ENCODE measurements around the gene MAPK7. TPM values are rescaled to one million over a fixed set of nuclear protein-coding genes. Genes with fewer than 3 reads are reported as not detected.
A peak's percentile ranks its signal among the peaks of the same experiment; 100 is the strongest.

Gene MAPK7
- total RNA-seq, 2 donors from 2014 or later = 36.6 to 37.9 TPM

- H3K9ac ChIP-seq (ENCODE audit: low read depth in 2 of 2, low read length in 2 of 2) = no peak overlapping the region
- no peak for TF ChIP-seq CTCF (IDR thresholded peaks at IDR 0.05)
- H3K36me3 ChIP-seq = no peaks in the 10 kb centered on the region
- no peaks in the 10 kb centered on the region for H3K4me1 ChIP-seq
- peak; percentile 24 for DNase-seq
- H3K27me3 ChIP-seq = no peaks in the 10 kb centered on the region
- no peak overlapping the region for H3K27ac ChIP-seq
- no peak overlapping the region for H3K4me3 ChIP-seq
- no peaks in the 10 kb centered on the region for H3K9me3 ChIP-seq
- intact Hi-C loops (cut with DNase I) = no loop called here
Observed at GRCh38 chr17:19418251-19418992, 40.1 kb downstream of the MAPK7 start.

GRCh38 chr17:19421219-19421618 is 42.9 kb downstream of the MAPK7 start:
- Histone ChIP-seq H3K27ac (no peak overlapping the region), H3K9ac (ENCODE audit: low read depth in 2 of 2, low read length in 2 of 2) (no peak overlapping the region), H3K4me3 (no peak overlapping the region), H3K9me3 (no peaks in the 10 kb centered on the region), H3K36me3 (no peaks in the 10 kb centered on the region), H3K27me3 (no peaks in the 10 kb centered on the region), H3K4me1 (no peaks in the 10 kb centered on the region)
- intact Hi-C loops (cut with DNase I) = no loop called here
- no peak for DNase-seq
- no peak for TF ChIP-seq CTCF (IDR thresholded peaks at IDR 0.05)

- DNase-seq = no peak
Observed at GRCh38 chr17:19421926-19422325, 43.6 kb downstream of the MAPK7 start.

DNA sequence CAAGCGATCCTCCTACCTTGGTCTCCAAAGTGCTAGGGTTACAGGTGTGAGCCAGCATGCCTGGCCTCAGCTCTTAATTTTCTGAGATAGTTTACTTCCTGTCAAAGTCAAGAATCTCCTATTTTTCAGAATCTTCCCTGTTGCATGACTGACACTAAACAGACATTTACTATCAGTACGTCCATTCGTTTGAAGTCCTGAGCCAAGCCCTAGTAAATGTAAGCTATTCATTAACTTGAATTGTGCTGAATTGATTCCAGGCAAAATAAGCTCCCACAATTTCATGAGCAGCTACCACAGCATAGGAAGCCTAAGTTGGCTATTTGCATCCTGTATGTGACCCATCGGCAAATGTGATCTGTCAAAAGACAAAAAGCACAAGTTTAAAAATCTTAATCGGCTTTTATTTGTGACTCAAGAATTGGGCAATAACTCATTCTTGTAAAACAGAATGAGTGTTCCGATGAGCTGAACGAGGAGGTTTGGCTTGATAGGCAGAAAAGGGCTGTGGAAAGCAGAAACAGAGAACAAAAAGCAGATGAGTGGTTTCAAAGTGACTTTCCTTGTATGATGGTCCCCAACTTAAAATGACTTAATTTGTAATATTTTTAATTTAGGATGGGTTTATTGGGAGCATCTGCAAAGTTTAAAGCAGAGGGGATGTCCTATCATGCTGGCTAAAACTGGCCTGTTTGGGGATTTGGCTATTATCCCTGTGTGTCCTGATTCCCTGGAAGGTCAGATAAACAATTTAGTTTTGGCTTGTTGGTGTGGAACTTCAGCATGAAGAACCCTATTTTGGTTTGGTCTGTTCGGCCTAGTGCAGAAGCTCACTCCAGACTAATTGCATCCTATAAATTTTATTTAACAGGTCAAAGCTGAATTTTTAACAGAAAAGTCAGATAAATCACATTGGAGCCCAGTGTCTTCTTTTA is 46.9 kb downstream of the MAPK7 start:
- Histone ChIP-seq H3K4me3 (no peak overlapping the region), H3K4me1 (no peaks in the 10 kb centered on the region), H3K9ac (ENCODE audit: low read depth in 2 of 2, low read length in 2 of 2) (no peak overlapping the region), H3K27ac (peak overlapping the region; percentile 30), H3K27me3 (no peaks in the 10 kb centered on the region), H3K9me3 (no peaks in the 10 kb centered on the region), H3K36me3 (no peaks in the 10 kb centered on the region)
- TF ChIP-seq CTCF (IDR thresholded peaks at IDR 0.05) = no peak
- intact Hi-C loops (cut with DNase I) = no loop called here
- no peak for DNase-seq

More at GRCh38 chr17:19421926-19422325, 43.6 kb downstream of the MAPK7 start:
- Histone ChIP-seq H3K4me3 (no peak overlapping the region), H3K4me1 (no peaks in the 10 kb centered on the region), H3K9me3 (no peaks in the 10 kb centered on the region), H3K36me3 (no peaks in the 10 kb centered on the region), H3K9ac (ENCODE audit: low read depth in 2 of 2, low read length in 2 of 2) (no peak overlapping the region), H3K27ac (no peak overlapping the region), H3K27me3 (no peaks in the 10 kb centered on the region)
- no peak for TF ChIP-seq CTCF (IDR thresholded peaks at IDR 0.05)
- intact Hi-C loops (cut with DNase I) = no loop called here

DNA sequence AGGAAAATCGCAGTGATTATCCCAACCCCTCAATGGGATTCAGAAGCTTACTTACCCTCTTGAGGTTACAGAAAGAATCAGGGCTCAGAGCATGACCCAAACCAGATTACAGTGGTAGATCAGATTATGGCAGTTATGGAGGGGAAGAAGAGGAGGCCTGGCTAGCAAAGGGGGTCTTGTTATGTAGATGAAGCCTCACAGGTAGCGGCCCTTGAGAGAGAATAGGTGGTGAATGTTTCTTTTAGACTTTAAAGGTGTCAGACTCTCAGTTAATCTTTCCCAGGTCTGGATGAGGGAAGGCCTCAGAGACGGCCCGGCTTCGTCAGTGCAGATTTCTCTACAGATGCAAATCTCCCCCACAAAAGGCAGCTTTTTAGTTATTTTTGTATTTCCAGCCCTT is 48.3 kb downstream of the MAPK7 start:
- no peak overlapping the region for H3K27ac ChIP-seq
- H3K9me3 ChIP-seq = no peaks in the 10 kb centered on the region
- TF ChIP-seq CTCF (IDR thresholded peaks at IDR 0.05) = no peak
- H3K4me3 ChIP-seq = no peak overlapping the region
- no peaks in the 10 kb centered on the region for H3K27me3 ChIP-seq
- H3K36me3 ChIP-seq = no peaks in the 10 kb centered on the region
- H3K4me1 ChIP-seq = no peaks in the 10 kb centered on the region
- no peak for DNase-seq
- intact Hi-C loops (cut with DNase I) = no loop called here
- H3K9ac ChIP-seq (ENCODE audit: low read depth in 2 of 2, low read length in 2 of 2) = no peak overlapping the region
